ENCODE measurements around the gene CAPN1.

GRCh38 chr11:65210361-65210731 is 28.6 kb downstream of the CAPN1 start:
- TF ChIP-seq CTCF (IDR thresholded peaks at IDR 0.05; ENCODE audit: insufficient read depth, low read length) (no peak), POLR2AphosphoS5 (IDR thresholded peaks at IDR 0.05; ENCODE audit: low read depth) (no peak), GABPA (IDR thresholded peaks at IDR 0.05; ENCODE audit: low read depth) (no peak), SPI1 (IDR thresholded peaks at IDR 0.05; ENCODE audit: borderline replicate concordance, low read depth) (no peak)
- TF ChIP-seq, protein P1, sequence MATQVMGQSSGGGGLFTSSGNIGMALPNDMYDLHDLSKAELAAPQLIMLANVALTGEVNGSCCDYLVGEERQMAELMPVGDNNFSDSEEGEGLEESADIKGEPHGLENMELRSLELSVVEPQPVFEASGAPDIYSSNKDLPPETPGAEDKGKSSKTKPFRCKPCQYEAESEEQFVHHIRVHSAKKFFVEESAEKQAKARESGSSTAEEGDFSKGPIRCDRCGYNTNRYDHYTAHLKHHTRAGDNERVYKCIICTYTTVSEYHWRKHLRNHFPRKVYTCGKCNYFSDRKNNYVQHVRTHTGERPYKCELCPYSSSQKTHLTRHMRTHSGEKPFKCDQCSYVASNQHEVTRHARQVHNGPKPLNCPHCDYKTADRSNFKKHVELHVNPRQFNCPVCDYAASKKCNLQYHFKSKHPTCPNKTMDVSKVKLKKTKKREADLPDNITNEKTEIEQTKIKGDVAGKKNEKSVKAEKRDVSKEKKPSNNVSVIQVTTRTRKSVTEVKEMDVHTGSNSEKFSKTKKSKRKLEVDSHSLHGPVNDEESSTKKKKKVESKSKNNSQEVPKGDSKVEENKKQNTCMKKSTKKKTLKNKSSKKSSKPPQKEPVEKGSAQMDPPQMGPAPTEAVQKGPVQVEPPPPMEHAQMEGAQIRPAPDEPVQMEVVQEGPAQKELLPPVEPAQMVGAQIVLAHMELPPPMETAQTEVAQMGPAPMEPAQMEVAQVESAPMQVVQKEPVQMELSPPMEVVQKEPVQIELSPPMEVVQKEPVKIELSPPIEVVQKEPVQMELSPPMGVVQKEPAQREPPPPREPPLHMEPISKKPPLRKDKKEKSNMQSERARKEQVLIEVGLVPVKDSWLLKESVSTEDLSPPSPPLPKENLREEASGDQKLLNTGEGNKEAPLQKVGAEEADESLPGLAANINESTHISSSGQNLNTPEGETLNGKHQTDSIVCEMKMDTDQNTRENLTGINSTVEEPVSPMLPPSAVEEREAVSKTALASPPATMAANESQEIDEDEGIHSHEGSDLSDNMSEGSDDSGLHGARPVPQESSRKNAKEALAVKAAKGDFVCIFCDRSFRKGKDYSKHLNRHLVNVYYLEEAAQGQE (IDR thresholded peaks at IDR 0.05; ENCODE audit: insufficient replicate concordance, low read depth) = no peak
